ENCODE measurements around the gene SRSF6. TPM values are rescaled to one million over a fixed set of nuclear protein-coding genes. Genes with fewer than 3 reads are reported as not detected.

The SRSF6 gene
- total RNA-seq, 1 donor from 2014 or later, result 284 TPM

GRCh38 chr20:43433250-43433854 lies 24.3 kb upstream of the SRSF6 start:
- Mint-ChIP-seq H3K36me3 (ENCODE audit: low read depth) (no peaks in the 10 kb centered on the region), H3K4me1 (no peaks in the 10 kb centered on the region), H3K9me3 (no peaks in the 10 kb centered on the region), H3K27me3 (ENCODE audit: low read depth) (peaks cover 65% of the 10 kb centered on the region), H3K4me3 (no peak overlapping the region), H3K27ac (ENCODE audit: unreplicated experiment) (no peak overlapping the region)
- no peak for TF ChIP-seq CTCF (conservative IDR thresholded peaks at IDR 0.05)
- DNase-seq (ENCODE audit: low read depth, low spot score), result no peak

DNA sequence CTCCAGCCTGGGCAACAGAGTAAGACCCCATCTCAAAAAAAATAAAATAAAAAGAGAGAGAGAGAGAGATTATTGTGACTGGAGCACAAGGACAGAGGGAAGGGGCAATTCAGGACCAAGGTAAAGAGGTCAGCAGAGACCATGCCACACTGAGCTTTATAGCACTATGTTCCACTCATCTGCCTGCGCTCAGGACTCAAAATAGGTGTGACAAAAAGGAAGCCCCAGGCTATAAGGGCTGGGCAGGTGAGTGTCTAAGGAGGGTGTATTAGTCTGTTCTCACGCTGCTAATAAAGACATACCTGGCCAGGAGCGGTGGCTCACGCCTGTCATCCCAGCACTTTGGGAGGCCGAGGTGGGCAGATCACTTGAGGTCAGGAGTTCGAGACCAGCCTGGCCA lies 23.1 kb upstream of the SRSF6 start:
- Mint-ChIP-seq H3K36me3 (ENCODE audit: low read depth) (no peaks in the 10 kb centered on the region), H3K9me3 (peaks cover 5% of the 10 kb centered on the region), H3K27me3 (ENCODE audit: low read depth) (peaks cover 66% of the 10 kb centered on the region)

DNA sequence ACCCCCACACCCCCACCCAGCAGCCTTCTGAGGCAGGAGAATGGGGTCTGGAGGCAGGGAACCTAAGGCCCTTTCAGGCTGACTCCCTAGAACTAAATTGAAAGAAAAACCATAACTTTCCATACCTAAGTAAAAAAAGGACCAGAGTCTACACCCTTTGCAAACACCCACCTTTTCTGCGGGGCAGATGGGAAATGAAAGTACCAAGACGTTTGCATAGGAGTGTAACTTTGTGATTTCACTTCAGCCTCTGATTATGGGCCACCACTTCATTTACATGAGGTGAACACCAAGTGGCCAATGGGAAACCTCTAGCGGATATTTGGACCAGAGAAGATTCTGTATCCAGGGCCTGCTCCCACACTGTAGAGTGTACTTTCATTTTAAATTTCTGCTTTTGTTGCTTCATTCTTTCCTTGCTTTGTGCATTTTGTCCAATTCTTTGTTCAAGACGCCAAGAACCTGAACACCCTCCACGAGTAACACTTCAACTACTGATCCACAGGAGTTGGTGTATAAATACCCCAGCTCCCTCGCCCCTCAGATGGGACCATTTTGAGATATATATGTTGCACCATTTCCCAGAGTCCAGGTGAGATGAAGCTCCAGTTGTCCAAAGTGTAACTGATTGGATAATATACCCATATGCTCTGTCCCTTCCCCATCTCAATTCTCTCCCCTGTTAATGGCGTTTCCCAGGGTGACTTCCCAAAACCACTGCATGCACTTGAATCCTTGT lies 18.9 kb upstream of the SRSF6 start:
- Mint-ChIP-seq H3K9me3 (peaks cover 5% of the 10 kb centered on the region), H3K4me1 (no peaks in the 10 kb centered on the region), H3K27ac (ENCODE audit: unreplicated experiment) (no peak overlapping the region), H3K27me3 (ENCODE audit: low read depth) (peaks cover 40% of the 10 kb centered on the region), H3K4me3 (no peak overlapping the region), H3K36me3 (ENCODE audit: low read depth) (no peaks in the 10 kb centered on the region)
- no peak for DNase-seq (ENCODE audit: low read depth, low spot score)
- no peak for TF ChIP-seq CTCF (conservative IDR thresholded peaks at IDR 0.05)

More for the DNA sequence above, 23.1 kb upstream of the SRSF6 start:
- TF ChIP-seq CTCF (conservative IDR thresholded peaks at IDR 0.05), result no peak
- H3K4me3 Mint-ChIP-seq, result no peak overlapping the region
- DNase-seq (ENCODE audit: low read depth, low spot score), result no peak
- H3K4me1 Mint-ChIP-seq, result no peaks in the 10 kb centered on the region
- no peak overlapping the region for H3K27ac Mint-ChIP-seq (ENCODE audit: unreplicated experiment)

DNA sequence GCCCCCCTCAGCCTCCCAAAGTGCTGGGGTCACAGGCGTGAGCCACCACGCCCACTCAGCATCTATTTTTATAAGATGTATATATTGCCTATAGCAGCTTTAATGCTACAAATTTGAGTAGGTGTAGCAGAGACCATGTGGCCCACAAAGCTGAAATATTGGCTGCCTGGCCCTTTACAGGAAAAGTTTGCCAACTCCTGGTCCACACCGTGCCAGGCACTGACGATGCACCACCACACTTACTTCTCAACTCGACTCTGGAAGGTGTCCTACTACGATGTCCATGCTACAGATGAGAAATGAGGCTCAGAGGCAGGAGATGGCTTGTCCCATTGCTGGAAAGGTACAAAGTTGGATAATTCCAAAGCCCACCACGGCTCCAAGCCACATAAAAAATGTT lies 17.2 kb upstream of the SRSF6 start:
- TF ChIP-seq CTCF (conservative IDR thresholded peaks at IDR 0.05), result no peak
- Mint-ChIP-seq H3K4me3 (no peak overlapping the region), H3K9me3 (peaks cover 7% of the 10 kb centered on the region), H3K27me3 (ENCODE audit: low read depth) (peaks cover 29% of the 10 kb centered on the region), H3K4me1 (no peaks in the 10 kb centered on the region), H3K27ac (ENCODE audit: unreplicated experiment) (no peak overlapping the region), H3K36me3 (ENCODE audit: low read depth) (no peaks in the 10 kb centered on the region)
- DNase-seq (ENCODE audit: low read depth, low spot score), result no peak

DNA sequence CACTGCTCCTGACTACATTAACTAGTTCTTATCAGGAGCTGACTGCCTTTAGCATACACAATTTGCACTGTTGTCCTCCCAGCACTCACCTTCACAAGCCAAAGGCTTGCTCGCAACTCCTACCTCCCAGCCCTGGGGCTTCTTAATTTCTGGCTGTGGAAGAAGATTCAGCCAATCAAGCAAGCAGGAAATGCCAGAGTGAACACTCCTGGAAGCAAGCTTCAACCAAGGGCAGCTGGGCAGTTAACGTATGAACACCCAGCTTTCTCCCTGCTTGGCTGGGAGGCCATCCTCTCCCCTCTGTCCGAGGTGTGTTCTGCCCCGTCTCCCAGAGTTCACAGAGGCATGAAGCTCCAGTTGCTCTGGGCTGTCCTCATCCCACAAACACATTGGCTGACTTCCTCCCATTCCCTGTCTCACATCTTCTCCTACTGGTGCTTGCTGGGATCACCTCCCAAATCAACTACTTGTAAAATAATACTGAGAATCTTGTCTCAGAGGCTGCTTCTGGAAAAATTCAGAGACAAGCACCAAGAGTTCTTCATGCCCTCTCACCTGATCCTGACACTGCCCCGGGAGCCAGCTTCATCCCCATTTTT lies 15.3 kb upstream of the SRSF6 start:
- peaks cover 12% of the 10 kb centered on the region for H3K27me3 Mint-ChIP-seq (ENCODE audit: low read depth)
- DNase-seq (ENCODE audit: low read depth, low spot score), result no peak
- no peaks in the 10 kb centered on the region for H3K36me3 Mint-ChIP-seq (ENCODE audit: low read depth)
- no peaks in the 10 kb centered on the region for H3K4me1 Mint-ChIP-seq
- no peak overlapping the region for H3K4me3 Mint-ChIP-seq
- H3K27ac Mint-ChIP-seq (ENCODE audit: unreplicated experiment), result no peak overlapping the region
- no peak for TF ChIP-seq CTCF (conservative IDR thresholded peaks at IDR 0.05)
- peaks cover 7% of the 10 kb centered on the region for H3K9me3 Mint-ChIP-seq
